DOHH2 (cell line): ENCODE results near the gene ALK.

Experiments
- EZH2phosphoT487 ChIP-seq: fragments of 200-600 bp; sonication (generic); IDR thresholded peaks from 2 replicates; pipeline ENCODE4 v1.6.1; 2017; ENCODE audit warnings: borderline replicate concordance, mild to moderate bottlenecking, antibody characterized with exemption, low read length, moderate library complexity, mixed read lengths
- TF ChIP-seq, protein P1 (sequence below): fragments of 200-600 bp; sonication (generic); IDR thresholded peaks from one replicate; pipeline ENCODE4 v1.5.1; 2014; ENCODE audit warnings: antibody characterized with exemption, mild to moderate bottlenecking, low read depth, low read length; ENCODE audit not compliant: poor library complexity, severe bottlenecking

GRCh38 chr2:29573147-29573546 lies 348.2 kb downstream of the ALK start:
- TF ChIP-seq, protein P1, sequence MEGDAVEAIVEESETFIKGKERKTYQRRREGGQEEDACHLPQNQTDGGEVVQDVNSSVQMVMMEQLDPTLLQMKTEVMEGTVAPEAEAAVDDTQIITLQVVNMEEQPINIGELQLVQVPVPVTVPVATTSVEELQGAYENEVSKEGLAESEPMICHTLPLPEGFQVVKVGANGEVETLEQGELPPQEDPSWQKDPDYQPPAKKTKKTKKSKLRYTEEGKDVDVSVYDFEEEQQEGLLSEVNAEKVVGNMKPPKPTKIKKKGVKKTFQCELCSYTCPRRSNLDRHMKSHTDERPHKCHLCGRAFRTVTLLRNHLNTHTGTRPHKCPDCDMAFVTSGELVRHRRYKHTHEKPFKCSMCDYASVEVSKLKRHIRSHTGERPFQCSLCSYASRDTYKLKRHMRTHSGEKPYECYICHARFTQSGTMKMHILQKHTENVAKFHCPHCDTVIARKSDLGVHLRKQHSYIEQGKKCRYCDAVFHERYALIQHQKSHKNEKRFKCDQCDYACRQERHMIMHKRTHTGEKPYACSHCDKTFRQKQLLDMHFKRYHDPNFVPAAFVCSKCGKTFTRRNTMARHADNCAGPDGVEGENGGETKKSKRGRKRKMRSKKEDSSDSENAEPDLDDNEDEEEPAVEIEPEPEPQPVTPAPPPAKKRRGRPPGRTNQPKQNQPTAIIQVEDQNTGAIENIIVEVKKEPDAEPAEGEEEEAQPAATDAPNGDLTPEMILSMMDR: no peak
- TF ChIP-seq EZH2phosphoT487: no peak
